A549 treated with AZD9567 at 1 μM for 4 hours (cell line): ENCODE data around the gene TUBA3D. TPM values are rescaled to one million over a fixed set of nuclear protein-coding genes. Genes with fewer than 3 reads are reported as not detected.

ENCODE experiments used
- total RNA-seq: library from RNA; stranded (reverse); fragments of 200-300 nt; extraction: Qiagen RNA extraction; gene quantifications from 5 replicates; pipeline ENCODE4 v1.2.3, GENCODE V29; 2022; ENCODE audit not compliant: insufficient read depth

Gene TUBA3D
- 3.5 to 4.8 TPM (median 4.0 TPM) in 5 replicates for total RNA-seq

DNA sequence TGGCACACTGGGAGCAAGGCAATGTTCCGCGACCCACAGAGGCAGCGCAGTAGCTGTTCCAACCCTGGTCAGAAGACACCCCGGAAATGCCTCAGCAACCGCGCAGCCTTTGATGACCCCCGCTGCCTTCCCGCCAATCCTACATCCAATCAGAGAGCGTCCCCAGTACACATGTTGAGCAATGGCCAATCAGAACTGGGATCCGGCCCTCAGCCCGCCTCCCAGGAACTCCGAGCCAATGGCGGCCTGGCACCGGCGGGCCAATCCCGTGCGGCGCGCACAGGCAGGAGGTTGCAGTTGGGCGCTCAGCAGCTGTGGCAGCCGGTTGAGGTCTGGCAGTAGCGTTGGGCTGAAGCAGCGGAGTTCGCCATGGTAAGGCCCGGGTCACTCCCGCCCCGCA is at the start of gene TUBA3D:
TSS of gene TUBA3D (plus strand) at position 289 of the 400 bp plus-strand sequence. CDS start at position 370, 81 bp downstream.

DNA sequence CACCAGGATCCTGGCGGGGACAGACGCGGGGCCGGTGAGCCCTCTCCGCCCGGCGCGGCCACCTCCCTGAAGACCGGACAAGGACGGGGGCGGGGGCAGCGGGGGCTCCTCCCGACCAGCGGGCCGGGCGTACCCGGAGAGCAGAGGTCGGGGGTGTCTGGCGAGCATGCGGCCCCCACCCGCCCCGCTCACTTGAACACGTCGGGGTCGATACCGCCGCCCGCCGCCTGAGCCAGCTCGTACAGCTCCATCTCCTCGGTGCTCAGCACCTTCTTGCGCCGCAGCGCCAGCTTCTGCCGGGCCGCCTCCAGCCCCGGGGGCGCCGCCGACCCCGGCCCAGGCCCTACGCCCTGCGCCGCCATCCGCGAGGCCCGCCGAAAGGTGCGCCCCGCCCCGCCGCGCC is 16.1 kb downstream of the TUBA3D start, which contains the start of gene MZT2A:
TSS of gene MZT2A (minus strand) at position 383 of the 403 bp plus-strand sequence. CDS start at position 362, 21 bp downstream.

DNA sequence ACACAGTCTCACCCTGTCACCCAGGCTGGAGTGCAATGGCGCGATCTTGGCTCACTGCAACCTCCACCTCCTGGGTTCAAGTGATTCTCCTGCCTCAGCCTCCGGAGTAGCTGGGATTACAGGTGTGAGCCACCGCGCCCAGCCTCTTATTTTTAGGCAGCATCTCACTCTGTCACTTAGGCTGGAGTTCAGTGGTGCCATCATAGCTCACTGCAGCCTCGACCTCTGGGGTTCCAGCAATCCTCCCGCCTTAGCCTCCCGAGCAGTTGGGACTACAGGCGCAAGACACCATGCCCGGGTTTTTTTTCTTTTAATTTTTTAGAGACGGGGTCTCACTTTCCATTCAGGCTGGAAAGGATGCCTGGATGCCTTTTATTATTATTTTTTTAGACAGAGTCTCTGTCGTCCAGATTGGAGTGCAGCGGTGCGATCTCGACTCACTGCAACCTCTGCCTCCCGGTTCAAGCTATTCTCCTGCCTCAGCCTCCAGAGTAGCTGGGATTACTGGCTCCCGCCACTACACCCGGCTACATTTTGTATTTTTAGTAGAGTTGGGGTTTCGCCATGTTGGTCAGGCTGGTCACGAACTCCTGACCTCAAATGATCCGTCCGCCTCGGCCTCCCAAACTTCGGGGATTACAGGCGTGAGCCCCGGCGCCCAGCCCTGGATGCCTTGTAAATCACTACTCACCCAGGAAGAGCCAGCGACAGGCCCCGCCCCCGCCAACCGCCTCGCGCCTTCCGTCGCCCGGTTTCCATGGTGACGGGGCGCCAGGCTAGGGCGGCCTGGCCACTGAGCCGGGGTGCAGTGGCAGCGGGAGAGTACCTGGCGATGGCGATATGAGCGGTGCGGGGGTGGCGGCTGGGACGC is 51.4 kb downstream of the TUBA3D start, which contains the start of gene CCDC74A:
TSS of gene CCDC74A (plus strand) at position 758 of the 871 bp plus-strand sequence. CDS start at position 841, 83 bp downstream.

Other genes with a start within 250 kb of the TUBA3D start
- gene RAB6D, start 112.0 kb upstream of the TUBA3D start, total RNA-seq: 0.05 TPM in 1 of 5 replicates, not detected in the others
- gene MZT2A, start 16.3 kb downstream of the TUBA3D start, total RNA-seq: 88.3 to 208 TPM (median 194 TPM) in 5 replicates
- gene CCDC74A, start 51.8 kb downstream of the TUBA3D start, total RNA-seq: 11.9 to 16.0 TPM (median 14.4 TPM) in 5 replicates